ENCODE measurements around the gene JPH4. TPM values are rescaled to one million over a fixed set of nuclear protein-coding genes. Genes with fewer than 3 reads are reported as not detected.

Gene JPH4
- total and polyA plus RNA-seq, 2 of the 8 experiments (the other 6 are each of a cell fraction or from before 2014, with no cell fraction given), result 23.9 to 46.7 TPM

- Histone ChIP-seq H4K5ac (ENCODE audit: insufficient read length, low read depth, low read length) (no peak overlapping the region), H4K8ac (ENCODE audit: extremely low read depth, insufficient read depth, low read length) (no peak overlapping the region), H2BK12ac (ENCODE audit: low read depth, low read length) (no peak overlapping the region), H3K4ac (replicated peaks; ENCODE audit: insufficient read length, low read depth, low read length) (no peak overlapping the region), H3K27me3 (replicated peaks in 1 of 4; ENCODE audit: control insufficient read depth in 3 of 4, extremely low read depth in 1 of 4, insufficient read depth in 3 of 4, low read length in 3 of 4) (no peaks in the 10 kb centered on the region; a peak in 1 of 7 replicates), H3K23me2 (ENCODE audit: low read depth, low read length) (no peaks in the 10 kb centered on the region; the same call in 1 of the 2 replicates), H2BK120ac (replicated peaks; ENCODE audit: low read depth, low read length) (no peak overlapping the region), H3K4me1 (replicated peaks in 1 of 4; ENCODE audit: control insufficient read depth in 3 of 4, insufficient read depth in 4 of 4, low read length in 3 of 4) (no peaks in the 10 kb centered on the region), H2BK15ac (ENCODE audit: low read length) (no peak overlapping the region), H3K4me3 (ENCODE audit: extremely low read depth in 1 of 4, insufficient read depth in 2 of 4, low read depth in 3 of 4, low read length in 4 of 4) (no peak overlapping the region), H3K36me3 (ENCODE audit: control insufficient read depth in 2 of 4, insufficient read depth in 4 of 4, low read length in 3 of 4) (no peaks in the 10 kb centered on the region), H3K18ac (ENCODE audit: extremely low read depth, low read length) (no peak overlapping the region), H3K56ac (replicated peaks; ENCODE audit: insufficient read length, low read depth, low read length) (no peak overlapping the region), H3K9ac (replicated peaks in 1 of 4; ENCODE audit: extremely low read depth in 1 of 4, low read depth in 3 of 4, low read length in 3 of 4) (no peak overlapping the region), H3K79me1 (ENCODE audit: low read depth, low read length) (no peaks in the 10 kb centered on the region), H2BK20ac (ENCODE audit: low read length) (no peak overlapping the region), H4K91ac (replicated peaks; ENCODE audit: insufficient read length, low read length) (no peak overlapping the region), H4K20me1 (replicated peaks in 1 of 2; ENCODE audit: control insufficient read depth in 1 of 2, insufficient read depth in 2 of 2, low read length in 2 of 2) (no peaks in the 10 kb centered on the region), H2BK5ac (ENCODE audit: low read depth, low read length) (no peak overlapping the region), H2AK5ac (ENCODE audit: low read depth, low read length) (no peak overlapping the region), H3K4me2 (ENCODE audit: insufficient read depth in 1 of 2, low read depth in 2 of 2, low read length in 2 of 2) (no peak overlapping the region), H3K14ac (ENCODE audit: insufficient read length) (no peak overlapping the region), H3K79me2 (ENCODE audit: control insufficient read depth in 1 of 2, insufficient read depth in 2 of 2, low read length in 2 of 2) (no peaks in the 10 kb centered on the region), H3K23ac (ENCODE audit: insufficient read length) (no peak overlapping the region), H3K27ac (ENCODE audit: low read depth, low read length) (no peak overlapping the region), H2AFZ (ENCODE audit: low read length) (no peak overlapping the region), H3K9me3 (ENCODE audit: insufficient read depth in 2 of 2, low read depth in 1 of 2, low read length in 1 of 2) (no peaks in the 10 kb centered on the region; a peak in 1 of 4 replicates)
- DNase-seq (ENCODE audit: low read depth in 1 of 2, low spot score in 2 of 2) (no peak), FAIRE-seq (no peak)
- TF ChIP-seq BCL11A (IDR thresholded peaks at IDR 0.05; ENCODE audit: low read depth in 2 of 2, low read length in 2 of 2) (no peak), POU5F1 (IDR thresholded peaks at IDR 0.05; ENCODE audit: low read depth, low read length) (no peak), FOSL1 (IDR thresholded peaks at IDR 0.05; ENCODE audit: insufficient read depth, low read depth, low read length) (no peak), CREB1 (IDR thresholded peaks at IDR 0.05) (no peak), ASH2L (IDR thresholded peaks at IDR 0.05; ENCODE audit: low read length) (no peak), RFX5 (IDR thresholded peaks at IDR 0.05; ENCODE audit: borderline replicate concordance, low read depth, low read length) (no peak), RXRA (IDR thresholded peaks at IDR 0.05; ENCODE audit: insufficient read depth, low read depth, low read length) (no peak), SAP30 (IDR thresholded peaks at IDR 0.05; ENCODE audit: insufficient read depth, insufficient replicate concordance, low read length) (no peak)
- POLR2A ChIA-PET (ENCODE audit: partially characterized antibody), result interaction anchor here (1.1 kb wide), 1 partner anchor 20 kb away, joined by 3 read pairs; no protein-coding TSS in a partner anchor
- 95% methylated on average over 2 of the region's 2 CpGs; no CpG with 5 or more reads in 1 of the 2 experiments for WGBS, 2 experiments (ENCODE audit: extremely low coverage in 1 of 2, insufficient coverage in 1 of 2, insufficient read length in 1 of 2, insufficient replicate concordance in 2 of 2, low coverage in 1 of 2, low lambda C conversion rate in 2 of 2, missing lambda C conversion rate in 1 of 2)
- CTCF ChIA-PET (ENCODE audit: partially characterized antibody), result interaction anchor here (0.5 to 1.5 kb wide), 3 partner anchors 15 to 744 kb away, joined by 3 to 5 read pairs (median 3); no protein-coding TSS in a partner anchor
Measured at GRCh38 chr14:23604148-23604547, 25.6 kb upstream of the JPH4 start.

Data from H1 (cell line).